ENCODE measurements around the gene TNRC6C.
"Not testable (repeated sequence)": the region's sequence is repeated elsewhere in the genome, so short reads cannot be mapped to it uniquely, and the experiment has no call there.

Gene TNRC6C

DNA sequence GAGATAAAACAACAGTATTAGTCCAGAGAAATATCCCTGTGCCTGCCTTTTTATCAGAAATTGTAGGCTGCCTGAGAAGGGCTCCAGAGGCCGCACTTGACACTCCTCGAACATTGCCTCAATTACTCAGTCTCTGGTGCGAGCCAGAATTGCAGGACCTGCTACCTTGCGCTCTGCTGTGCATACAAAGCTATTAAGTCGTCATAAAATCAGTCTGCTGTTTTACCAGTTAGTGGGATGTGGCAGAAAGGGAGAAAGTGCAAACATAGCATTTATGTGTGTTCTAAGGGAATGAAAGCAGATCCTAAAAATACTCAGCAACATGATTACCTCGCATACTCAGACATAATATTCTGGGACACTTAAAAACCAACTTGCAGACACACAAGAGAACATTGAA lies 99.5 kb downstream of the TNRC6C start:
- no peak overlapping the region for H3K4me3 ChIP-seq (ENCODE audit: low read depth, low read length)
- TF ChIP-seq, protein P1, sequence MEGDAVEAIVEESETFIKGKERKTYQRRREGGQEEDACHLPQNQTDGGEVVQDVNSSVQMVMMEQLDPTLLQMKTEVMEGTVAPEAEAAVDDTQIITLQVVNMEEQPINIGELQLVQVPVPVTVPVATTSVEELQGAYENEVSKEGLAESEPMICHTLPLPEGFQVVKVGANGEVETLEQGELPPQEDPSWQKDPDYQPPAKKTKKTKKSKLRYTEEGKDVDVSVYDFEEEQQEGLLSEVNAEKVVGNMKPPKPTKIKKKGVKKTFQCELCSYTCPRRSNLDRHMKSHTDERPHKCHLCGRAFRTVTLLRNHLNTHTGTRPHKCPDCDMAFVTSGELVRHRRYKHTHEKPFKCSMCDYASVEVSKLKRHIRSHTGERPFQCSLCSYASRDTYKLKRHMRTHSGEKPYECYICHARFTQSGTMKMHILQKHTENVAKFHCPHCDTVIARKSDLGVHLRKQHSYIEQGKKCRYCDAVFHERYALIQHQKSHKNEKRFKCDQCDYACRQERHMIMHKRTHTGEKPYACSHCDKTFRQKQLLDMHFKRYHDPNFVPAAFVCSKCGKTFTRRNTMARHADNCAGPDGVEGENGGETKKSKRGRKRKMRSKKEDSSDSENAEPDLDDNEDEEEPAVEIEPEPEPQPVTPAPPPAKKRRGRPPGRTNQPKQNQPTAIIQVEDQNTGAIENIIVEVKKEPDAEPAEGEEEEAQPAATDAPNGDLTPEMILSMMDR (IDR thresholded peaks at IDR 0.05; ENCODE audit: low read depth, low read length) = no peak

DNA sequence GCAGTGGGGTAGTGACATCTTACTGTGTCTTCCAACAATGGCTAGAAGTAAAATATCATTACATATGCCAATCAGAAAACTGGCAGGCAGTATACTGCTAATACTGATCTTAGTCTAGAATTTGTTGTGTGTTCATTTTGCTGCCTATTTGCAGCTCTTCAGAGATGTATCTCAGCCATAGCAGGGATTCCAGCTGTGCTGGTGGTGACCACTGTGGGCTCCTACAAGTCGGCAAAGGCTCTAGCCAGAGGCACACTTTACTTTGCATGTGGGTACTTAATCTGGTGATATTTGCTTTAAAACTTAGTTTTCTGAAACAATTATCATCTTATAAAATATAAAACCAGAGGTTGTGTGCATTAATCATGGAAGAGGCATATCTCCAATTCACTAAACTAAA lies 100.1 kb downstream of the TNRC6C start:
- TF ChIP-seq, protein P1 (IDR thresholded peaks at IDR 0.05; ENCODE audit: low read depth, low read length) = no peak
- no peak overlapping the region for H3K4me3 ChIP-seq (ENCODE audit: low read depth, low read length)

DNA sequence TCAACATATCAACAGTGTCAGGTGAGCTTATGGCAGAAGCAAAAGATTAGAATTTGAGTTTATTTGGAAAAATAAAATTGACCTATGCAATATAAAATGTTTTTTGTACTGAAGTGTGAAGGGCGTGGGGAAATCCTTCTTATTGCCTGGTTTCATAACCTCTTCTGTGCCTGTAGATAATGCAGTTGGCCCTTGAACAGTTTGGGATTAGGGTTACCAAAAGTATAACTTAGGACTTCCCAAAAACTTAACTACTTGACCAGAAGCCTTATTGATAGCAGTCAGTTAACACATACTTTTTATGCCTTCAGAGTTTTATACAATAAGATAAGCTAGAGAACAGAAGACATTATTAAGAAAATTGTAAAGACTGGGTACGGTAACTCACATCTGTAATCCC lies 104.1 kb downstream of the TNRC6C start:
- TF ChIP-seq, protein P1 (IDR thresholded peaks at IDR 0.05; ENCODE audit: low read depth, low read length) = no peak
- no peak overlapping the region for H3K4me3 ChIP-seq (ENCODE audit: low read depth, low read length)

GRCh38 chr17:78063489-78063888 lies 105.0 kb downstream of the TNRC6C start:
- TF ChIP-seq, protein P1 (IDR thresholded peaks at IDR 0.05; ENCODE audit: low read depth, low read length) = no peak
- H3K4me3 ChIP-seq (ENCODE audit: low read depth, low read length) = no peak overlapping the region

- TF ChIP-seq, protein P1 (IDR thresholded peaks at IDR 0.05; ENCODE audit: low read depth, low read length) = no peak
- no peak overlapping the region for H3K4me3 ChIP-seq (ENCODE audit: low read depth, low read length)
Measured at GRCh38 chr17:78064708-78065107, 106.2 kb downstream of the TNRC6C start.

DNA sequence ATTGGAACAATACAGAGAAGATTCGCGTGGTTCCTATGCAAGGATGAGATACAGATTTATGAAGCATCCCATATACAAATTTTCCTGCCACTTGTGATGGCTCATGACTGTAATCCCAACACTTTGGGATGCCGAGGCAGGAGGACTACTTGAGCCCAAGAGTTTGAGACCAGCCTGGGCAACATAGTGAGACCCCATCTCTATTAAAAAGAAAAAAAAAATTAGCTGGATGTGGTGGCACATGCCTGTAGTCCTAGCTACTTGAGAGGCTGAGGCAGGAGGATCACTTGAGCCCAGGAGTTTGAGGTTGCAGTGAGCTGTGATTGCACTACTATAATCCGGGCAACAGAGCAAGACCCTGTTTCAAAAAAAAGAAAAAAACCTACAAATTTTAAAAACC lies 108.5 kb downstream of the TNRC6C start:
- not testable (repeated sequence) for H3K4me3 ChIP-seq (ENCODE audit: low read depth, low read length)

- H3K4me3 ChIP-seq (ENCODE audit: low read depth, low read length) = no peak overlapping the region
- TF ChIP-seq, protein P1 (IDR thresholded peaks at IDR 0.05; ENCODE audit: low read depth, low read length) = no peak
Measured at GRCh38 chr17:78069695-78070094, 111.2 kb downstream of the TNRC6C start.

DNA sequence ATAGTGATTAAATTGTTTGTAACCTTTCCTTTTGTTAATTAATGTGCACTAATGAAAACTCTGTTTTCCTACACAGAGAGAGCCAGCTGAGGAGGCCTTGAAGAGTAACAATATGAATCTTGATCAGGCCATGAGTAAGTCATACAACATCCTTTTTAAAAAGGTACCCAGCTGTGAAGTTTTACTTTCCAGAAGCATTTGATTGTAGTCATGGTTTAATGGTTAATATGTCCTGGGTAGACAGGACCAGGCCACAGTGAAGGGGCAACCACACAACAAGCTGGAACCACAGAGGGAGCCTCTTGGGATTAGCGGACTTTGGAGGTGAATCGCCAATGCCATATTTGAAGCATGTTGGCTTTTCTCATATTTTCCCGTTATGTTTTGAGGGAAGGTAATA lies 114.5 kb downstream of the TNRC6C start:
- no peak overlapping the region for H3K4me3 ChIP-seq (ENCODE audit: low read depth, low read length)
- TF ChIP-seq, protein P1 (IDR thresholded peaks at IDR 0.05; ENCODE audit: low read depth, low read length) = no peak
